BJ (cell line): ENCODE results near the gene GATB. TPM values are rescaled to one million over a fixed set of nuclear protein-coding genes. Genes with fewer than 3 reads are reported as not detected.
A peak's percentile ranks its signal among the peaks of the same experiment; 100 is the strongest.

ENCODE experiments used
- CTCF ChIA-PET: fragments of 350-600 bp; formaldehyde crosslinking; extraction: SDS; loops from one replicate; lab custom pipeline; 2021; ENCODE audit warnings: antibody characterized with exemption, inconsistent platforms; lab: Yijun Ruan, JAX
- POLR2A ChIA-PET: fragments of 300-600 bp; sonication (Branson Sonifier 250); formaldehyde crosslinking; extraction: SDS; loops from one replicate; lab custom pipeline; 2021; ENCODE audit warnings: antibody characterized with exemption; lab: Charles Lee
- DNase-seq: peaks from one replicate; pipeline ENCODE4 v3.0.0-alpha.2; 2011; ENCODE audit warnings: low read depth
- H3K27me3 ChIP-seq: 2 replicates; pipeline ENCODE4 v1.6.0; 2011; ENCODE audit warnings: low read length; ENCODE audit not compliant: control insufficient read depth, insufficient read depth
- H3K36me3 ChIP-seq: 2 replicates; pipeline ENCODE4 v1.5.1; 2011; ENCODE audit warnings: low read length; ENCODE audit not compliant: control insufficient read depth, insufficient read depth
- H3K4me3 ChIP-seq: 2 replicates; pipeline ENCODE4 v1.5.1; 2011; ENCODE audit warnings: low read depth, mild to moderate bottlenecking, control low read depth, low read length
- CTCF ChIP-seq: IDR thresholded peaks from 2 replicates; pipeline ENCODE4 v1.5.1; 2011; ENCODE audit warnings: low read depth, mild to moderate bottlenecking, control low read depth, inconsistent platforms, low read length, moderate library complexity; ENCODE audit not compliant: insufficient read depth
- polyA minus RNA-seq: library from RNA; depleted of rRNA, polyadenylated mRNA; stranded (reverse); fragments of >200 nt; gene quantifications from 2 replicates; pipeline ENCODE4 v1.2.3, GENCODE V29; 2011; rRNA and poly(A)+ RNA removed
- polyA plus RNA-seq: library from polyadenylated mRNA; depleted of rRNA; stranded (reverse); fragments of >200 nt; gene quantifications from 2 replicates; pipeline ENCODE4 v1.2.3, GENCODE V29; 2011; rRNA removed

Gene GATB
- 20.5 and 22.2 TPM in 2 replicates for polyA plus RNA-seq
- 11.1 and 13.5 TPM in 2 replicates for polyA minus RNA-seq

- peak; percentile 69 for TF ChIP-seq CTCF
- CTCF ChIA-PET, result interaction anchor here (0.5 to 1.2 kb wide), 3 partner anchors 16 to 122 kb away, joined by 3 to 5 read pairs (median 4); no protein-coding TSS in a partner anchor
- DNase-seq, result peak; percentile 85
- Histone ChIP-seq H3K27me3 (no peaks in the 10 kb centered on the region), H3K4me3 (peak within 1 kb of the TSS; percentile 90), H3K36me3 (peaks cover 3% of the 10 kb centered on the region)
- POLR2A ChIA-PET, result no interaction called here
Measured at GRCh38 chr4:151760712-151761661, at the start of gene GATB. GATB (minus strand) TSS chr4:151761007; CDS start chr4:151760982, 25 bp downstream.

GRCh38 chr4:151810476-151810875 lies 49.7 kb upstream of the GATB start:
- POLR2A ChIA-PET, result no interaction called here
- no peak overlapping the region for H3K4me3 ChIP-seq
- no peak for TF ChIP-seq CTCF
- DNase-seq, result no peak
- CTCF ChIA-PET, result no interaction called here
- H3K27me3 ChIP-seq, result no peaks in the 10 kb centered on the region
- H3K36me3 ChIP-seq, result no peaks in the 10 kb centered on the region

- DNase-seq, result no peak
- Histone ChIP-seq H3K27me3 (no peaks in the 10 kb centered on the region), H3K4me3 (no peak overlapping the region), H3K36me3 (no peaks in the 10 kb centered on the region)
- no peak for TF ChIP-seq CTCF
- CTCF ChIA-PET, result interaction anchor here (1.0 kb wide), 1 partner anchor 223 kb away, joined by 3 read pairs; no protein-coding TSS in a partner anchor
- POLR2A ChIA-PET, result no interaction called here
Measured at GRCh38 chr4:151809716-151810115, 48.9 kb upstream of the GATB start.

- POLR2A ChIA-PET, result no interaction called here
- no peak for DNase-seq
- H3K4me3 ChIP-seq, result no peak overlapping the region
- no peak for TF ChIP-seq CTCF
- CTCF ChIA-PET, result interaction anchor here (1.0 kb wide), 1 partner anchor 224 kb away, joined by 3 read pairs; no protein-coding TSS in a partner anchor
- no peaks in the 10 kb centered on the region for H3K36me3 ChIP-seq
- H3K27me3 ChIP-seq, result no peaks in the 10 kb centered on the region
Measured at GRCh38 chr4:151808542-151808941, 47.7 kb upstream of the GATB start.

- DNase-seq, result peak; percentile 61
- TF ChIP-seq CTCF, result no peak
- Histone ChIP-seq H3K4me3 (no peak overlapping the region), H3K27me3 (no peaks in the 10 kb centered on the region), H3K36me3 (no peaks in the 10 kb centered on the region)
- CTCF ChIA-PET, result no interaction called here
- POLR2A ChIA-PET, result no interaction called here
Measured at GRCh38 chr4:151808120-151808529, 47.3 kb upstream of the GATB start.
